ENCODE results near the gene PLCG2.
"Not testable (repeated sequence)": the region's sequence is repeated elsewhere in the genome, so short reads cannot be mapped to it uniquely, and the experiment has no call there.

Gene PLCG2

GRCh38 chr16:81778861-81779535, at the start of gene PLCG2:
Gene PLCG2 (plus strand): TSS chr16:81779291. CDS start chr16:81785990, 6,699 bp downstream.
- peak; percentile 32 for DNase-seq

- DNase-seq: no peak
Observed at GRCh38 chr16:81729451-81729850, 49.6 kb upstream of the PLCG2 start.

- DNase-seq: no peak
Observed at GRCh38 chr16:81730090-81731051, 48.7 kb upstream of the PLCG2 start.

GRCh38 chr16:81731649-81732048, 47.4 kb upstream of the PLCG2 start:
- DNase-seq: no peak

- no peak for DNase-seq
Observed at GRCh38 chr16:81732699-81733098, 46.4 kb upstream of the PLCG2 start.

- no peak for DNase-seq
Observed at GRCh38 chr16:81733295-81733694, 45.8 kb upstream of the PLCG2 start.

GRCh38 chr16:81734632-81735434, 44.3 kb upstream of the PLCG2 start:
- DNase-seq: no peak

- DNase-seq: peak; percentile 64
Observed at GRCh38 chr16:81737885-81738536, 41.1 kb upstream of the PLCG2 start.

GRCh38 chr16:81738783-81739496, 40.2 kb upstream of the PLCG2 start:
- peak; percentile 50 for DNase-seq

GRCh38 chr16:81739503-81739902, 39.6 kb upstream of the PLCG2 start:
- no peak for DNase-seq

- DNase-seq: no peak
Observed at GRCh38 chr16:81740169-81740568, 38.9 kb upstream of the PLCG2 start.

GRCh38 chr16:81741430-81741770, 37.7 kb upstream of the PLCG2 start:
- not testable (repeated sequence) for DNase-seq

GRCh38 chr16:81744385-81744784, 34.7 kb upstream of the PLCG2 start:
- no peak for DNase-seq

GRCh38 chr16:81744911-81745310, 34.2 kb upstream of the PLCG2 start:
- DNase-seq: no peak

- peak; percentile 61 for DNase-seq
Observed at GRCh38 chr16:81745704-81746558, 33.2 kb upstream of the PLCG2 start.

- no peak for DNase-seq
Observed at GRCh38 chr16:81746566-81746965, 32.5 kb upstream of the PLCG2 start.

- DNase-seq: peak; percentile 47
Observed at GRCh38 chr16:81748476-81749198, 30.5 kb upstream of the PLCG2 start.

GRCh38 chr16:81752225-81752875, 26.7 kb upstream of the PLCG2 start:
- peak; percentile 83 for DNase-seq

GRCh38 chr16:81752876-81753227, 26.2 kb upstream of the PLCG2 start:
- no peak for DNase-seq

GRCh38 chr16:81754858-81755257, 24.2 kb upstream of the PLCG2 start:
- DNase-seq: no peak

Data from KG1 (cell line).